GM18517 (cell line): ENCODE measurements around the gene ESPNL.

Experiments used
- ATAC-seq: cut with Tn5 transposase; IDR thresholded peaks from one replicate; pipeline ENCODE4 v1.9.1; 2021; ENCODE audit warnings: mild to moderate bottlenecking, moderate library complexity; ENCODE audit not compliant: unreplicated experiment

The ESPNL gene

GRCh38 chr2:238098901-238099713 is 1.0 kb upstream of the ESPNL start:
- no peak for ATAC-seq

GRCh38 chr2:238099714-238100048 is 459 bp upstream of the ESPNL start:
- ATAC-seq, result no peak

- no peak for ATAC-seq
Observed at GRCh38 chr2:238100821-238101771, 956 bp downstream of the ESPNL start.

- ATAC-seq, result no peak
Observed at GRCh38 chr2:238101891-238102841, 2.0 kb downstream of the ESPNL start.

GRCh38 chr2:238102865-238103264 is 2.7 kb downstream of the ESPNL start:
- no peak for ATAC-seq

GRCh38 chr2:238103465-238104225 is 3.5 kb downstream of the ESPNL start:
- ATAC-seq, result no peak

- ATAC-seq, result no peak
Observed at GRCh38 chr2:238104226-238104690, 4.1 kb downstream of the ESPNL start.

- no peak for ATAC-seq
Observed at GRCh38 chr2:238104691-238105371, 4.7 kb downstream of the ESPNL start.

- ATAC-seq, result no peak
Observed at GRCh38 chr2:238105506-238106338, 5.6 kb downstream of the ESPNL start.

- ATAC-seq, result no peak
Observed at GRCh38 chr2:238106339-238106697, 6.2 kb downstream of the ESPNL start.

- ATAC-seq, result no peak
Observed at GRCh38 chr2:238106698-238107524, 6.8 kb downstream of the ESPNL start.

GRCh38 chr2:238107525-238108422 is 7.6 kb downstream of the ESPNL start:
- ATAC-seq, result peak; percentile 89

- ATAC-seq, result no peak
Observed at GRCh38 chr2:238108423-238109183, 8.5 kb downstream of the ESPNL start.

- ATAC-seq, result no peak
Observed at GRCh38 chr2:238113611-238114010, 13.5 kb downstream of the ESPNL start.

GRCh38 chr2:238114331-238114841 is 14.2 kb downstream of the ESPNL start:
- ATAC-seq, result no peak
